ENCODE results near the gene FMNL2.

DNA sequence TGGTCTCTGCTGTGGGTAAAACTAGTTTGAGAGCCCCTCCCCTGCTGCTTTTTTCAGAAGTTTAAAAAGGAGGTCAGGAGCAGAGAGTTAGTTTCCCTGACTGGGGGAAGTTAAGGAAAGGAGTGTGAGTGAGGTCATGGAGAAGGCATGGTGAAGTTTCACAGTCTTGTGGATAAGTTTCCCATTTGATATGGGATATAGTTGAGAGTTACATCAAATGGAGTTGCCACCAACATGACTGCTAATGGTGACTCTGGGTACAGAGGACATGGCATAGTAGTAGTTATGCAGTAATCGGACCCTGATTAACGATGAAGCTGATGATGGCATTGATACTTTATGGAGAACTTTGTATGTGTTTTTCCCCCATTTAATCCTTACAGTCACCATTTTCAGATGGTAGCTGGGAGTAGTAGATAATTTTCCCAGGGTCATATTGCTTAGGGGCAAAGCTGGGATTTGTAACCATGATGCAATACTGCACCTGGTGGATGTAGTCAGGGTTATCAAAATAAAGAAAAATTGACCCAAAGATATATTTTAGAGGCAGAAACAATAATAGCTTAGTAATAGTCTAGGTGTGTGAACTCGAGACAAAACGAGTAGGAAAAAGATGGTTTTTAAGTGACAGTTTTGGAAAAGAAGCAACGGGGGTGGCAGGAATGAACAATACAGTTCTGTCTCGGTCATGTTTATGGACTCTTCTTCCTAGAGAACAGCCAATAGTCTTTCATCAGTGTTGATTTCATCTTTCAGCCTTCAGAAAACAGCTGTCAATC, 74.6 kb downstream of the FMNL2 start:
- no peak for TF ChIP-seq TARDBP (IDR thresholded peaks at IDR 0.05)
- no peak for TF ChIP-seq CTBP1 (IDR thresholded peaks at IDR 0.05; ENCODE audit: borderline replicate concordance)

Data from HEK293T (cell line).